CD4-positive, alpha-beta T cell (primary cell): ENCODE data around the gene MS4A2. TPM values are rescaled to one million over a fixed set of nuclear protein-coding genes. Genes with fewer than 3 reads are reported as not detected.

Experiments
- ATAC-seq: fragments of 200-7000 bp; cut with Tn5 transposase; one replicate; pipeline ENCODE4 v1.10.0; 2022; ENCODE audit warnings: mild to moderate bottlenecking; ENCODE audit not compliant: poor library complexity
- CTCF ChIA-PET: fragments of 350-600 bp; sonication (Branson Sonifier 250); formaldehyde crosslinking; loops from one replicate; lab custom pipeline; 2021; ENCODE audit warnings: antibody characterized with exemption, inconsistent platforms; lab: Charles Lee
- POLR2A ChIA-PET: fragments of 350-600 bp; sonication (Branson Sonifier 250); formaldehyde crosslinking; loops from one replicate; lab custom pipeline; 2021; ENCODE audit warnings: antibody characterized with exemption, inconsistent platforms; lab: Charles Lee
- DNase-seq, 14 experiments: peaks; one replicate each; pipeline ENCODE4 v3.0.0-alpha.2; 2013 to 2020; ENCODE audit warnings: mixed read lengths in 2 of 14
- H3K27ac ChIP-seq, 2 donors: one replicate each; pipeline versions ENCODE4 v1.5.1 to v1.7.0; 2013; ENCODE audit warnings: low read length in 2 of 2, low read depth in 1 of 2, mild to moderate bottlenecking in 1 of 2
- H3K27me3 ChIP-seq, 2 experiments: 1 replicate in 1 of 2; 2 replicates in 1 of 2; pipeline versions ENCODE4 v1.6.1 to v1.7.0; 2013; ENCODE audit warnings: low read length in 2 of 2, control low read depth in 1 of 2, mild to moderate bottlenecking in 1 of 2, moderate library complexity in 1 of 2; ENCODE audit not compliant: insufficient read depth in 2 of 2, control insufficient read depth in 1 of 2
- H3K36me3 ChIP-seq: one replicate; pipeline ENCODE4 v1.6.1; 2013; ENCODE audit warnings: low read length, control low read depth; ENCODE audit not compliant: insufficient read depth
- H3K4me1 ChIP-seq: one replicate; pipeline ENCODE4 v1.6.1; 2013; ENCODE audit warnings: low read length, control low read depth; ENCODE audit not compliant: insufficient read depth
- H3K4me3 ChIP-seq: one replicate; pipeline ENCODE4 v1.5.1; 2013; ENCODE audit warnings: mild to moderate bottlenecking, low read length, moderate library complexity
- H3K9me3 ChIP-seq, 2 experiments: 1 replicate in 1 of 2; 2 replicates in 1 of 2; pipeline versions ENCODE4 v1.6.1 to v1.7.0; 2013; ENCODE audit warnings: low read length in 2 of 2, mild to moderate bottlenecking in 2 of 2, control low read depth in 1 of 2, moderate library complexity in 1 of 2; ENCODE audit not compliant: control insufficient read depth in 1 of 2, insufficient read depth in 1 of 2
- H3K27ac Mint-ChIP-seq: one replicate; pipeline ENCODE4 v1.8.0; 2020; ENCODE audit warnings: mixed read lengths
- H3K27me3 Mint-ChIP-seq: one replicate; pipeline ENCODE4 v1.8.0; 2021; ENCODE audit warnings: mixed read lengths
- H3K36me3 Mint-ChIP-seq: one replicate; pipeline ENCODE4 v1.8.0; 2021; ENCODE audit warnings: low read depth, mixed read lengths
- H3K4me1 Mint-ChIP-seq: one replicate; pipeline ENCODE4 v1.8.0; 2021; ENCODE audit warnings: low read depth, mixed read lengths
- H3K4me3 Mint-ChIP-seq: one replicate; pipeline ENCODE4 v1.8.0; 2020; ENCODE audit warnings: mild to moderate bottlenecking, mixed read lengths
- H3K9me3 Mint-ChIP-seq: one replicate; pipeline ENCODE4 v1.8.0; 2020; ENCODE audit warnings: mixed read lengths
- CTCF ChIP-seq: fragments of 200-600 bp; IDR thresholded peaks from one replicate; pipeline ENCODE4 v1.8.0; 2022; ENCODE audit warnings: antibody characterized with exemption, mild to moderate bottlenecking
- intact Hi-C, 2 experiments: fragments of 100-400 bp; cut with DNase I in 1 of 2; cut with micrococcal nuclease in 1 of 2; formaldehyde crosslinking; loops; one replicate each; pipeline versions ENCODE4 v1.15.1 to v1.9.0; 2023 to 2025; cut with DNase I, micrococcal nuclease
- total RNA-seq, 174 experiments: library from RNA in 2 of 174; stranded (reverse) in 2 of 174; gene quantifications; one replicate each; pipeline ENCODE4 v1.2.3 and lab custom pipeline; 2021 to 2026

The MS4A2 gene
- total RNA-seq, 2 experiments from 2014 or later: not detected

- Mint-ChIP-seq H3K9me3 (no peaks in the 10 kb centered on the region), H3K4me1 (no peaks in the 10 kb centered on the region), H3K27me3 (no peaks in the 10 kb centered on the region), H3K36me3 (no peaks in the 10 kb centered on the region), H3K27ac (no peak within 1 kb of the TSS), H3K4me3 (no peak within 1 kb of the TSS)
- ATAC-seq (no peak), DNase-seq (no peak)
- Histone ChIP-seq H3K4me3 (no peak within 1 kb of the TSS), H3K27ac (no peak within 1 kb of the TSS), H3K9me3 (no peaks in the 10 kb centered on the region), H3K27me3 (no peaks in the 10 kb centered on the region), H3K36me3 (no peaks in the 10 kb centered on the region), H3K4me1 (no peaks in the 10 kb centered on the region)
- TF ChIP-seq CTCF: no peak
- intact Hi-C loops: no loop called here
- ChIA-PET POLR2A (no interaction called here), CTCF (no interaction called here)
Measured at GRCh38 chr11:60056349-60056969, 32.0 kb upstream of the MS4A2 start, which contains the start of gene MS4A3. Gene MS4A3 (plus strand): TSS chr11:60056665. CDS start chr11:60061161, 4,496 bp downstream.

- Histone ChIP-seq H3K4me1 (no peaks in the 10 kb centered on the region), H3K36me3 (no peaks in the 10 kb centered on the region), H3K27ac (no peak overlapping the region), H3K27me3 (no peaks in the 10 kb centered on the region), H3K9me3 (no peaks in the 10 kb centered on the region), H3K4me3 (no peak overlapping the region)
- CTCF ChIA-PET: no interaction called here
- intact Hi-C loops: no loop called here
- TF ChIP-seq CTCF: no peak
- Mint-ChIP-seq H3K4me3 (no peak overlapping the region), H3K36me3 (no peaks in the 10 kb centered on the region), H3K27ac (no peak overlapping the region), H3K9me3 (no peaks in the 10 kb centered on the region), H3K27me3 (no peaks in the 10 kb centered on the region), H3K4me1 (no peaks in the 10 kb centered on the region)
- ATAC-seq: no peak
- POLR2A ChIA-PET: no interaction called here
- no peak for DNase-seq
Measured at GRCh38 chr11:60059052-60059451, 29.4 kb upstream of the MS4A2 start.

GRCh38 chr11:60059521-60060240 is 28.8 kb upstream of the MS4A2 start:
- Histone ChIP-seq H3K36me3 (no peaks in the 10 kb centered on the region), H3K27ac (no peak overlapping the region), H3K9me3 (no peaks in the 10 kb centered on the region), H3K4me1 (no peaks in the 10 kb centered on the region), H3K4me3 (no peak overlapping the region), H3K27me3 (no peaks in the 10 kb centered on the region)
- no peaks in the 10 kb centered on the region for H3K9me3 Mint-ChIP-seq
- H3K4me3 Mint-ChIP-seq: no peak overlapping the region
- ATAC-seq (no peak), DNase-seq (no peak)
- no peaks in the 10 kb centered on the region for H3K4me1 Mint-ChIP-seq
- ChIA-PET POLR2A (no interaction called here), CTCF (no interaction called here)
- TF ChIP-seq CTCF: no peak
- no peaks in the 10 kb centered on the region for H3K27me3 Mint-ChIP-seq
- intact Hi-C loops: no loop called here
- H3K36me3 Mint-ChIP-seq: no peaks in the 10 kb centered on the region
- no peak overlapping the region for H3K27ac Mint-ChIP-seq
